Cortex of kidney (tissue), 1 donor: ENCODE measurements around the gene HLA-DRA.

Experiments
- DNase-seq: peaks from one replicate; lab custom pipeline; 2025; lab: John Stamatoyannopoulos, UW

HLA-DRA gene

DNA sequence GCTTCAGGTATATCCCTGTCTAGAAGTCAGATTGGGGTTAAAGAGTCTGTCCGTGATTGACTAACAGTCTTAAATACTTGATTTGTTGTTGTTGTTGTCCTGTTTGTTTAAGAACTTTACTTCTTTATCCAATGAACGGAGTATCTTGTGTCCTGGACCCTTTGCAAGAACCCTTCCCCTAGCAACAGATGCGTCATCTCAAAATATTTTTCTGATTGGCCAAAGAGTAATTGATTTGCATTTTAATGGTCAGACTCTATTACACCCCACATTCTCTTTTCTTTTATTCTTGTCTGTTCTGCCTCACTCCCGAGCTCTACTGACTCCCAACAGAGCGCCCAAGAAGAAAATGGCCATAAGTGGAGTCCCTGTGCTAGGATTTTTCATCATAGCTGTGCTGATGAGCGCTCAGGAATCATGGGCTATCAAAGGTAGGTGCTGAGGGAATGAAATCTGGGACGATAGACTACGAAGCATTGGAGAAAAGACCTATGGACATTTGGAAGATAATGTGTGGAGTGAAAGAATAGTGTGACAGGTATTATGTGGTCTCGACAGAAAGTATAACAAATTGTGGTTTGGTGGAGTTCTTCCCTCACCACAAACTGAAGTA is at the start of gene HLA-DRA:
Gene HLA-DRA (plus strand): TSS at position 286 of the 613 bp plus-strand sequence. CDS start 64 bp downstream, at position 350.
- no peak for DNase-seq

DNA sequence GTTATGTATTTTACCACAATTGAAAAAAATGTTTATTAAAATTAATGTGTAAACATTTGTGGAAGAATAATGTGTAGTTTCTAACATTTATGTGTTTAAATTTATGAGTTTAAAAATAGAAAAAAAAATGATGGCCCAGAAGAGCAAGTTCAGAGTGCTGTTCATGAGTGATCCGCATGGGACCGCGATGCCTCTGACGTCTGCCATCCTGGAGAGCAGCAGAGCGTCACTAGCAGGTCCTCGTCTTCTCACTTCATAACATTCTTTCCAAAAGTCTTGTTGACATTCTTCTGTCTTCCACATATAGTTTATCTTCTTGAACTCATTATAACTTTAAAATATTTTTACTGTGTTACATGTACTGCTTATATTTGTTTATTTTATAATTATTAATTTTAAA is 48.2 kb upstream of the HLA-DRA start:
- DNase-seq = no peak

DNA sequence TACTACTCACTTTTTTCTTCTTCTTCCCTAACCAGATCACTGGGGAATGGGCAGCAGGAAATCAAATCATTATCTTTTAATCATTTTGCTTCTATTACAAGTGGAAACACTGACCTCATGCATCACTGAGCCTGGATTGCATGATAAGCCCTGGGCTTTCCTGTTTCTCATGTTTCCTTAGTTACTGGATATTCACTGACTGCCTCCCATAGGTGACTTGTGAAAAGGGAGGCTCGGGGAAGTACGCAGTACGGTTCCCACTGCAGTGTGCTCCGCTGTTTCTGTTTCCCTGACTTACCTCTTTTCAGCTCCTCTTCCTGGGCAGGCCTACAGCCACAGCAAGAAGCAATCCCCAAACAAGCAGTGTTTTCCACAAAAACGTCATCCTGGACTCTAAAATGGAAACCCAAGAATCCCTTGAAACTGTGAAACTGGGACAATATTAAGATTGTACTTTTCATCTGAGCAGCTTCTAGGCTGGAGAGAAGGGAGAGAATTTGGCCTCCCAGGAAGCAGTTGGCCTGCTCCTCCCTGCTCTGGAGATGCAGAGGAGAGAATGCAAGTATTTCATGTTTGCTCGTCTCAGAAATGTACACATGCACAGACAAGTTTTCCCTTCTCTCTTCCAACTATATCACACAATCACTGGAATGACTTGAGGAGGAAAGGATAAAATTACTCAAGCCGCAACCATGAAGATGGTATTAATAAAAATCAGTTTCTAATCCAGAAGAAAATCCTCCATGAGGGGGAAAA is 45.8 kb upstream of the HLA-DRA start:
- DNase-seq = no peak

GRCh38 chr6:32396028-32396427 is 43.7 kb upstream of the HLA-DRA start:
- DNase-seq = no peak

DNA sequence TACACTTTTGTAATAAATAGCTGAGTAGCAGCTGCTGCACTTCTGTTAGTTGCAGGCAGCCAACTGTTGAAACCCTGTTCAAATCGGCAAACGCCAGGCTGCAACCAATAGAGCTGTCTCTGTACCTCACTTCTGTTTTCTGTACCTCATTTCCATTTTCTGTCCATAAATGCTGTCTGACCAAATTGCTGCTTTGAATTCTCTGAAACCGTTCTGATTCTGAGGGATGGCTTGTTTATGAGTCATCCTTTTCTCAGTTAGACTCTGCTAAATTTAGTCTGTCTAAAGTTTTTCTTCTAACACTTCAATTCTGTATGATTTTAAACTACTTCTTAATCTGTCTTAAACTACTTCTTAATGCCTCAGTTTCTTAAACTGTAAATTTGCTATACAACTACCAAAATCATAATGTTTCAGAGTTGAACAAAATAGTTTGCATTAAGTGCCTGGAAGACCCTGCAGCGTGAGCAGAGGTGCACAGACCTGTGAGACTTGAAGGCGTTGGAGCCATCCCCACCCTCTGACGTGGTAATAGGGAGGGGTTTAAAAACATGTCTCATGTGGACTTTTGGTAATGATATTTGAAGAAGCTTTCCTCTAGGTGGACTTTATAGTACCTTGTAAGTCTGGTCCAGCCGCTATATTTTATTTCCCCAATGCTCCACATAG is 42.3 kb upstream of the HLA-DRA start:
- DNase-seq = no peak

DNA sequence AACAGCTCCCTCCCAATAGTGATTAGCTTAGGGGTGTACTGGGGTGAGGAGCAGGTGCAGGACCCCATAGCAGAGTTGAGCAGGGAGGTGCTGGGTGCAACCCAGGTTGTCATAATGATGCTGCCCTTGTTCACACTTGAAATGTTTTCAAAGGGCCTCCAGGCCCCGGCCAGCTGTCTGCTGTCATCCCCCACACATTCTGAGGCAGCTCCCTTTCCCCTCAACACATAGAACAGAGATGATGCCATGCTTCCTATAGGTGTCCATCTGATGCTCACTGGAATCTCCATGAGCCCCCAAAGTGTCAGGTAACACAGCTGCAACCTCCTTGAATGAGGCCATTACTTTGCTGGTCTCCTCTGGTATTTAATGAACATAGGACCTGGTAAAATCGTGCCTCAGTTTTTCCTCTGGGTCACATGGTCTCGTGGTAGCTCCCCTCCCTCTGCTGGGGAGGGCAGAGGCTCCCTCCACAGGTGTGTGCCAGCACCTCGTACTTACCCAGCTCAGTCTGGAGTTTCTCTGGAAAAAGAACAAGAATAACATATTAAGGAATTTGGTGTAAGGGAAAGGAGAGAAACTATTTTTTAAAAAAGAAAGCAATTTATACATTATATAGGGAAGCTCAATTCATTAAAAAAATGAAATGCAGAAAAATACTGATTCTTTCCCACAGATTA is 38.3 kb upstream of the HLA-DRA start:
- no peak for DNase-seq

GRCh38 chr6:32402812-32403211 is 36.9 kb upstream of the HLA-DRA start:
- DNase-seq = no peak

GRCh38 chr6:32405656-32406055 is 34.0 kb upstream of the HLA-DRA start:
- DNase-seq = no peak

DNA sequence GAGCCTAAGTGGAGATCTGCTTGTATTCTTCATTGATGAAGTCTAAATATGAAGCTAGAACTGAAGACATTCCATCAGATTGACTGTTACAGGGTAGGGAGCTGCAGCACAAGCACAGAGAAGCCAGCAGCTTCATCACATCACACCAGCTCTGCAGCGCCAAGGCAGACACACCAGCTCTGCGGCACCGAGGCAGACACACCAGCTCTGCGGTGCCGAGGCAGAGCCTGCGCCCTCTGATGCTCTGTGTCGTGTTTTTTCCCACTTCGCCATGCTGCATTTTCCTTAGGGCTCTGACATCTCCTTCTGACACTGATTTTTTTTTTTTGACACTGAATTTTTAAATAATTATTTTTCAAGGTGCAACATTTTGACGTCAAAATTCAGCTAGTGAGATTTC is 33.5 kb upstream of the HLA-DRA start:
- no peak for DNase-seq

- no peak for DNase-seq
These were observed 32.8 kb upstream of the HLA-DRA start, which contains the start of gene BTNL2 for GRCh38 chr6:32406857-32407256. BTNL2 (minus strand) TSS chr6:32407181; CDS start chr6:32407123, 58 bp downstream.

DNA sequence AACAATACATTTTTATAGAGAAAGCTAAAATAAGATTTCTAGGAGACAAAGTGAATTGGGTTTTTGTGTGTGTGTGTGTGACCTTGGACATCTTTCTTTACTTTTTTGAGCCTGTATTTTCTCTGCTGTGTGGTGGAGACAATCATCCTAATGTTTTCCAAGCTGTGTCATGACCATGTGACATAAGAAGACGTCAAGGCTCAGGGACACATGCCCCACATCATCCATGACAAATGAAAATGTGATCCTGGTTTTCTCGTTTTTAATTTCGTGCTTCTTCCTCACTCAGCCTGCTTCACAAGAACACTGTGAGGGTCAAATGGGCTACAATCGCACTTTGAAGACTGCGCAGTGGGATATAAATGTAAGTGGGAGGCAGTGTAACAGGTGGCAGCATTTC is 28.8 kb upstream of the HLA-DRA start:
- DNase-seq = no peak

- DNase-seq = no peak
These were observed 27.9 kb upstream of the HLA-DRA start for GRCh38 chr6:32411566-32412327.

DNA sequence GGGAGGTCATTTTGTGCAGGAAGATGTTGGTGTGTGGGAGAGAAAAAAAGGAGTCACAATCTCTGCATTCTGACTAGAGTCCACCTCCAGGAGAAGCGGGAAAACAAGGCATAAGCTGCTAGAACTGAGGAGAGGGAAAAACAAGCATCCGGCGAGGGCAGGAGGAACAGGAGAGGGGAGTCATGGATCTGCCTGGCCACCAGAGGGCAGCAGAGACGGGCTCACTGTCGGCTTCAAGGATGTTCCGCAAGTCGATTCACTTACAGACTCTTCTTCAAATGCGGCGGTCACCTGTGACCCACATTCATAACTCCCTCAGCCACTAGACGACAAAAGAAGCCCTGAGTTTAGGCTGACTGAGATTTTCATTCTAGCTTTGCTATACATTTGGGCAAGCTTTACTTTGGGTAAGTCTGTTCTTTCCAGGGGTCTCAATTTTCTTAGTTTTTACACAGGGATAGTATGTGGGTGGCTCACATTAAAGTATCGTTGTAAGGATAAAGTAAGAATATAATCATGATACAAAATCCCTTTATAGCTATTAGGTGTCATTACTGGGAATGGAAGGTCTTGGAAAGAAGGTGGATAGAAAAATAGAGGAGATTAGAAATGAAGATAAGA is 26.1 kb upstream of the HLA-DRA start:
- DNase-seq = no peak

DNA sequence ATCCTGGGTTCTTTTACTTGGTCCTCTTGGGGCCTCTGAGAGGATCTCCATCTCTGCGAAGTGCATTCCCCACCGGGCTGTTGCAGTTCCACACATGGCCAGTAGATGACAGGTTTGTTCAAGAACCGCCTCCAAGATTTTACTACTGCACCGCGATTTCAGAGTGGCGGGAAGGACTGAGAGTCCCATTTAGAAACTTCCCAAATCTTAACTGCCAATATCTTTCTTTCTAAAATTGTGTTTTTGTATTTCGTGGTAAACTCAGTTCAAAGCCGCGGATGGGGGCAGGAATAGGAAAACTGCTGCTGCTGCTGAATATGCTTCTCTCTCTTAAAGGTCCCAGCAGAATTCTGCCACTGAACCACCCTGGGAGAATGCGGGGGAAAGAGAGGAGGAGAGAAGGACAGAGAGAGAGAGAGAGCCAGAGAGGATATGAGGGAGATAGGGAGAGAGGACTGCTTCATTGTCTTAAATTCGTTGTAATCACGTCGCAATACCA is 24.1 kb upstream of the HLA-DRA start:
- DNase-seq = no peak

DNA sequence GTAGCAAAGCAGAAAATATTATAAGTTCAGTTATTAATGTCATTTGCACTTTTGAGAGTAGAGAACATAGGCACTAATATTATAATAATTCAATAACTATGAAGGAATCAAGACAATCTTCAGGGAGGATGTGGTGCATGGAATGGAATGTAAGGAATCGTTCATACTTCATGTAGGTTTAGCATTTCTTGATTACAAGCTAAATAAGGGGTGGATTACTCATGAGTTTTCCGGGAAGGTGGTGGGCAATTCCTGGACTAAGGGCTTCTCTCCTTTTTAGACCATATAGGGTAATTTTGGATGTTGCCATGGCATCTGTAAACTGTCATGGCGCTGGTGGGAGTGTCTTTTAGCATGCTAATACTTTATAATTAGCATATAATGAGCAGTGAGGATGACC is 23.7 kb upstream of the HLA-DRA start:
- no peak for DNase-seq

GRCh38 chr6:32424589-32425300 is 14.9 kb upstream of the HLA-DRA start:
- no peak for DNase-seq

DNA sequence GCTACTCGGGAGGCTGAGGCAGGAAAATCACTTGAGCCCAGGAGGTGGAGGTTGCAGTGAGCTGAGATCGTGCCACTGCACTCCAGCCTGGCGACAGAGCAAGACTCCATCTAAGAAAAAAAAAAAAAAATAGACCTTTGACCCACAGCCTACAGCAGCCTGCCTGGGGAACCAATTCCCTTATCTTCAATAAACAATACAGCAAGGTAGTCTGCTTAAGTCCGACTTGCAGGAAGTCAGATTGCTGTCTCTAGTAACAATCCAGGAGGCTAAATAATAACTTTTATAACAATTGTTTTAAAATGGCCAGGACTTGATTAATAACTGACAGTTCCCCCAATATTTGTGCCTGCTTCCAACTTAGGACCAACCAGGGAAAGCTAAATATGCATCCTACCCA is 13.3 kb upstream of the HLA-DRA start:
- DNase-seq = no peak

GRCh38 chr6:32427218-32427617 is 12.5 kb upstream of the HLA-DRA start:
- DNase-seq = no peak

- DNase-seq = no peak
These were observed 11.7 kb upstream of the HLA-DRA start for GRCh38 chr6:32427934-32428474.

DNA sequence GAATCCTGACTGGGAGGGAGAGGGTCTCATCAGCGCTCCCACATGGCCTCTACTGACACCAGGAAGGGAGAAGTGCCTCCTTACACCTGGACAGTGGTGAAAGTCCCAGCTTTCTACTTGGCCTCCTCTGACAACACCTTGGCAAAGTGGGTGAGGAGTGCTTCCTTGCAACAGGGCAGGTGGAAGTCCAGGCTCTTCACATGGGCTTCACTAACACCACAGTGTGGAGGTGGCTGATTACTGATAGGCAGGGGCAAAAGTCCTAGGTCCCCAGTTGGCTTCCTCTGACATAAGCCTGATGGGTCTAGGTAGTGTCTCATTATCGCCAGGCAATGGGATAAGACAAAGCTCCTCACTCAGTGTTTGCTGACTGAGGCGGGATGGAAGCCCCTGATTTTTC is 9.5 kb upstream of the HLA-DRA start:
- DNase-seq = no peak
